Muscle of back (tissue), 13 donors: ENCODE data around the gene RARA. TPM values are rescaled to one million over a fixed set of nuclear protein-coding genes. Genes with fewer than 3 reads are reported as not detected.
A peak's percentile ranks its signal among the peaks of the same experiment; 100 is the strongest.

Source experiments
- DNase-seq, 3 donors: peaks; one replicate each; pipeline versions ENCODE4 v3.0.0 to v3.0.0-alpha.2; 2013
- long read RNA-seq, 9 donors: transcript quantifications; one replicate each; lab custom pipeline, GENCODE V29; 2026
- polyA plus RNA-seq, 10 donors: library from polyadenylated mRNA; unstranded; fragments of 120-200 nt; gene quantifications; one replicate each; pipeline ENCODE4 v1.2.1, GENCODE V29; 2013; ENCODE audit not compliant: insufficient read length in 10 of 10

RARA gene
- polyA plus RNA-seq, result 10 to 100 TPM; 46.0 to 64.5 (median 54.1) TPM
- long read RNA-seq, donor 1, transcript RARA-202 (8 exons, 2,285 nt), result major isoform, 6 of 32 reads
- long read RNA-seq, donor 1, transcript RARA-204 (9 exons, 2,024 nt), result minor isoform, 5 of 32 reads
- long read RNA-seq, donor 1, partial matches to known transcripts, result 21 of 32 reads
- long read RNA-seq, donor 1, other reads (novel, unspliced or antisense), result 0 of 32 reads
- long read RNA-seq, donor 2, partial matches to known transcripts, result 19 of 25 reads
- long read RNA-seq, donor 2, other reads (novel, unspliced or antisense), result 0 of 25 reads
- long read RNA-seq, donor 3, result 0 reads
- long read RNA-seq, donor 4, transcript RARA-202 (8 exons, 2,285 nt), result major isoform, 5 of 30 reads
- long read RNA-seq, donor 4, partial matches to known transcripts, result 22 of 30 reads
- long read RNA-seq, donor 4, other reads (novel, unspliced or antisense), result 0 of 30 reads
- long read RNA-seq, donor 5, transcript RARA-202 (8 exons, 2,285 nt), result major isoform, 5 of 30 reads
- long read RNA-seq, donor 5, partial matches to known transcripts, result 22 of 30 reads
- long read RNA-seq, donor 5, other reads (novel, unspliced or antisense), result 0 of 30 reads
- long read RNA-seq, donor 6, transcript RARA-204 (9 exons, 2,024 nt), result major isoform, 7 of 28 reads
- long read RNA-seq, donor 6, partial matches to known transcripts, result 17 of 28 reads
- long read RNA-seq, donor 6, other reads (novel, unspliced or antisense), result 0 of 28 reads
- long read RNA-seq, donor 7, partial matches to known transcripts, result 0 of 7 reads
- long read RNA-seq, donor 7, other reads (novel, unspliced or antisense), result 0 of 7 reads
- long read RNA-seq, donor 8, transcript RARA-202 (8 exons, 2,285 nt), result major isoform, 6 of 14 reads
- long read RNA-seq, donor 8, partial matches to known transcripts, result 6 of 14 reads
- long read RNA-seq, donor 8, other reads (novel, unspliced or antisense), result 0 of 14 reads
- long read RNA-seq, donor 9, result 0 reads

DNA sequence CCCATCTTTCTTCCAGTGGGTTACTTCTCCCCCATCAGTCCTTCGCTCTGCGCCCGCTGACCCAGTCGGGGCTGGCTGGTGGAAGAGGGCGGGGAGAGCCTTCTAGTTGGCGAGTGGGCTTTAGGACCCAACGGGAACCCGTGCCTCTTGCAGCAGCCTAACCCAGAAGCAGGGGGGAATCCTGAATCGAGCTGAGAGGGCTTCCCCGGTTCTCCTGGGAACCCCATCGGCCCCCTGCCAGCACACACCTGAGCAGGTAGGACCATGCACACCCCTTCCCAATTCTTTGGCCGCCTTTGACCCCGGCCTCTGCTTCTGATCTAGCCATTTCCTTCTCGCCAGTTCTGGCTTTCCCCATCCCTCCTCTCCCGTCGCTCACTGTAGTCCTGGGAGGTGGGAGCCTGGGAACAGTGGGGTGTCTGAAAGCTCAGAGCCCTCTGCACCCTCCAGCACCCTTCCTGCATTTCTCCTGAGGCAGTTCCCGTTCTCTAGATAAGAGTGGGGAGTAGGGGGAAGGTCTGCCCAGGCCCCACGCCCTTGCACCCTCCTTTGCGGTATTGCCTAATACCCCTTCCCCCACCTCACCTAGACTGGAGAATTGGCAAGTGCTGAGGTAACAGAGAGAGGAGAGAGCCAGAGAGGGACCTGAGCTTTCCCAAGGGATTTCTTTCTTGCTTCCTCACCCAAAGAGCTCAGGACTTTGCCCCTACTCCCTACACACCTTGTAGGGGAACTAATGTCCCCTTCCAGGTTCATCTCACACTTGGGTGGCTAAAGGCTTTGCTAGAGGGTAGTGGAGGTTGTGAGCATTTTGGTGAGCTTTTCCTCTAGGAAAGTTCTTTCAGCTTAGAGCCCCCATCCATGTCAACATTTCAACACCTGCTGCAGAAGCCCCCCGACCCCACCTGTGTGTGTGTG is at the start of gene RARA:
Gene RARA (plus strand): TSS at position 150 of the 918 bp plus-strand sequence. CDS start 22,039 bp downstream, outside the sequence.
- peak in 1 of 3 donors; percentile 88 for DNase-seq

DNA sequence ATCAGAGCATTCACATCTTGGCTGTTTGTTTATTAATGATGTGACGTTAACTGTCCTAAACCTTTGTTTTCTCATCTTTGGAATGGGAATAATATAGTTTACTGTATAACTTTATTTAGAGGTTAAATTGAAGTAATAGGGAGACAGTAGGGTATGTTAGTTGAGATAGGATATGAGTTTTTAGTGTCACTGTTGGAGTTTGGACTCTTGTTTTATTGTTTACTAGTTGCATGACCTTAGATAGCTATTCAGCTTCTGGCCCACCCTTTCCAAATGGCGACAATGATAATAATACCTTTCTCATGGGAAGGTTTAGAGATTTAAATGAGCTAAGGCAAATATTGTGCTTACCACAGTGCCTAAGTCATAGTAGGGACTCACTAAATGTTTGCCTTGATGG is 49.5 kb upstream of the RARA start:
- DNase-seq, result no peak

DNA sequence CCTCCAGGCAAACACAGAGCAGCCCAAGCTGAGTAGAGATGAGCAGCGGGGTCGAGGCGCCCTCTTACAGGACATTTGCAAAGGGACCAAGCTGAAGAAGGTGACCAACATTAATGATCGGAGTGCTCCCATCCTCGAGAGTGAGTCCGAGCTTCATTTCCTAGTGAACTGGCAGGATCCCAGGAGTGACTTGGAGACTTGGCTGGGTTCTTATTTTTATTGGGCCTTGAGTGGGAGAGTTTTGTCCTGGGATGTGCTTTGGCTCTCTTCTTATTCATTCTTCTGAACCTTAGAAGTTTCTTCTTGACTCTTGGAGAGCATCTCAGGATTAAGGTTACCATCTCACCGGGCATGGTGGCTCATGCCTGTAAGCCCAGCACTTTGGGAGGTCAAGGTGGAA is 48.5 kb upstream of the RARA start:
- no peak for DNase-seq

DNA sequence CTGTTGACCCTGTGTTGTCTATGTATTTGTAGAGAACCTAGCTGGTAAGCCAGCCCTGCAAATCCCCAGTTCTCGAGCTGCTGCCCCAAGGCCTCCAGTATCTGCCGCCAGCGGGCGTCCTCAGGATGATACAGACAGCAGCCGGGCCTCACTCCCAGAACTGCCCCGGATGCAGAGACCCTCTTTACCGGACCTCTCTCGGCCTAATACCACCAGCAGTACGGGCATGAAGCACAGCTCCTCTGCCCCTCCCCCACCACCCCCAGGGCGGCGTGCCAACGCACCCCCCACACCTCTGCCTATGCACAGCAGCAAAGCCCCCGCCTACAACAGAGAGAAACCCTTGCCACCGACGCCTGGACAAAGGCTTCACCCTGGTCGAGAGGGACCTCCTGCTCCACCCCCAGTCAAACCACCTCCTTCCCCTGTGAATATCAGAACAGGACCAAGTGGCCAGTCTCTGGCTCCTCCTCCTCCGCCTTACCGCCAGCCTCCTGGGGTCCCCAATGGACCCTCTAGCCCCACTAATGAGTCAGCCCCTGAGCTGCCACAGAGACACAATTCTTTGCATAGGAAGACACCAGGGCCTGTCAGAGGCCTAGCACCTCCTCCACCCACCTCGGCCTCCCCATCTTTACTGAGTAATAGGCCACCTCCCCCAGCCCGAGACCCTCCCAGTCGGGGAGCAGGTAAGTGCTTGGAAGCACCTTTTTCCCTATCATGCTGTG is 44.4 kb upstream of the RARA start:
- DNase-seq, result no peak

DNA sequence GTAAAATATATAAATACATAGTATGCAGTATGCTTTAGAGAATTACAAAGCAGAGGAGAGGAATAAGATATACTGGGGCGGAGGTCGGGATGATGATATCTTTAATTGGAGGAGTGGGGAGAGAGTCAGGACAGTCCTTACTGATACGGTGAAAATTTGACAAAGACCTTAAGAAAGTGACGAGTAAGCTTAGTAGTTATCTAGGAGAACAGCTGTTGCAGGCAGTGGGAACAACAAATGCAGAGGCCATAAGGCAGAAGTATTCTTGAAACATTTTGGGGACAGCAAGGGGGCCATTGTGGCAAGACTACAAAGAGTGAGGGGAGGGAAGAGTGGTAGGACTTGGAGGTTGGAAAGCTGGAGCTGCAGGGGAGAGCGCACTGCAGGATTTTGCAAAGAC is 43.6 kb upstream of the RARA start:
- no peak for DNase-seq

DNA sequence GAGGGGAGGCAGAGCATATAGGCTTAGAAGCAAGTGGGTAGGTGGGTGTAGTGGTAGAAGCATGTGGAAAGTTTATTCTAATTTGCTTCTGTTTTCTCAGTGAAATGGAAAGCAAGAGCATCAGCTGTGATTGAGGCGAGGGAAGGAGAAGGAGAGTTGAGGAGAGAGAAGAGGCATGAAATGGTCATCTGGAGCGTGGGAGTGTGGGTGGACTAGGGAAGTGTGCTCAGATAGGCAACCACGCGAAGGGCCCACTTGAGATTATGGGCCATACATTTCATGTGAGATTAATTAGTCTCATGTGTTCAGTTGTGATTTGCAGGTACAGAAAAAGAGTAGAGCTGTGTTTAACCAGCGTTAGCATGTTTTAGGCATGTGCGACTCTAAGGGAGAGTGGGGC is 42.1 kb upstream of the RARA start:
- no peak for DNase-seq

DNA sequence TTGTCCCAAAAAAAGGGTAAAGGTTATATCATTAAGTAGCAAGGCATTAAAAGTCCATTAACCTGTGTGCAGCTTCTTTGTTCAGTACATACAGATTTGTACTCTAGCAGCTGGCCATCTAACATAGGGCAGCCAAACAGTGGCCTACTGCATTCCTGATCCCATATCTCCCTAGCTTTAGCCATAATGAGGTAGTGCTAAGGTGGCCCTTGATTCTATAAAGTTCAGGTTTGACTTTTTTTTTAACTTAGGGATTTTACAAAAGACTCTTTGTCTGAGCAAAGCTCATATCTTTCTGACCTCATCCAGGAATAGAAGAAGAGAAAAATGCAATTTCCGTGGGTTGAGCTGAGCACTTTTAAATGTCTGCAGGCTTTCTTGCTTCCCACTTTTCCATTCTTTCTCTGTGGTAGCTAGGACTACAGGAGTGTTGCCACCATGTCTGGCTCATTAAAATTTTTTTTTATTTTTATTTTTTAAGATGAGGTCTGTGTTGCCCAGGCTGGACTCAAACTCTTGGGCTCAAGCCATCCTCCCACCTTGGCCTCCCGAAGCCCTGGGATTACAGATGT is 40.8 kb upstream of the RARA start:
- DNase-seq, result no peak

DNA sequence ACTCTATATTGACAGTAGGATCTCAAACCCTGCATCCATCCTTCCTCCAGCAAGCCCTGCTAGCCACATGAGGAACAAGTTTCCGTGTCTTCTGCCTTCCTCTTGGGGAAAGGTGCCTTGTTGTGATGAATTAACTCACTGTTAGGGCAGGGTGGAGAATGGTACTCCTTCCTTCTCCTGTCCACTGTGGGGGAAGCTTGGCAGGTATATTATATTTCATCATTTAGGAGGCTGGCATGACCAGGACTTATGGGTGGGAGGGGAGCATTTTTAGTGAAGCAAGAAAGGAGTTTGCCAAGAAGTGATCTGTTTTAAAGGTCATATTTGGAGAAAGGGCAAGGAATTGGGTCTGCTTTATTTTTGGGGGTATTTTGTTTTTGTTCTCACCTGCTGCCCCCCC is 30.6 kb upstream of the RARA start:
- no peak for DNase-seq

DNA sequence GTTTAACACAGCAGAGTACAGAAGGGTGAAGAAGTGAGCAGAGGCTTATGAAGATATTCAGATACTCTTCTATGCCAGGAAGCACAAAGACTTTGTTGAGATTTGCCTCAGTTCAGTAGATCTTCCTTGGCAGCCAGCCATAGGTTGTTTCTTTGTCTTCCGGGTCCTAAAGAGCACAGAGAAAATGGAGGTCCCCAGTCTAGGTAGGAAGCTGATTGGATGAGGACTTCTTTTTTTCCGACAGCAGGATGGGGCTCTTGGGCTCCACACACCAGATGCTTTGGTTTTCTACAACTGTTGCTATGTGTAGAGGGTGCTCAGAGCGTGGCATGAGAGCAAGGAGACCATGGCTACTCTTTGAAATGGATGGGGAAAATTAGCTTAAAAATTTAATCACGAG is 29.6 kb upstream of the RARA start:
- DNase-seq, result no peak

DNA sequence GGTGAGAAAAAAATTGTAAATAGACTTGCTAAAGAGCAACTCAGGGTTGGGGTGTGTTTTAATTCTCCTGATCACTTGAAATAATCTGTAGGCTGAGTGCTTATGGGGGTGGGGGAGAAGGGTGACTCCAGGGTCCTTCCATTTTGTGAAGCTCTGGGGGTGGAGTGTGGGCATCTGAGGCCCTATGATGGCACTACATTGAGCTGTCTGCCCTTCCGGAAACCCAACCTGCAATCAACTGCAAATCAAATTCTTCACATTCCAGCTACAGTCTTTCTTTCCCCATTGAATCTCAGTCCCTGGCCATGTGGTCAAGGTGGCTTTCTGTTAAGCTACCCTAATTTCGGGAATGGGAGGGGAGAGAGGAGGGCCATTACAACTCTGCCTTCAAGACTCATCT is 27.3 kb upstream of the RARA start:
- no peak for DNase-seq

DNA sequence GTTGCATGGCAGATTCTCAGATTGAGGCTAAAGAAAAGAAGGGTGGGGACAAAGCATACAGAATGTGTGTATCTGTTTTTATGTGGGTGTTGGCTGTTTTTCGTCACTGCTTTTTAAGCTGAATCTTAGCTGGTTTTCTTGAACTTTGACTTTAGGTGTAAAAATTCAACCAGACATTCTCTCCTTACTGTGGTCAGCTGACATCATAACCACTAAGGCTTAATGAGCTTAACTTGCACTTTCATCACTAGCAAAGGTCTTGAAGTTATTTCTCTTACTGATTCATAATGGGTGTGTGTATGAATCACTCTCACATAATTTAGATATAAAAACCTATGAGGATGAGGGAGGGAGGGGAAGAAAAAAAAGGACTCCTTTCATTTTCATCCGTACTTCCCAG is 25.3 kb upstream of the RARA start:
- peak in 1 of 3 donors; percentile 80 for DNase-seq

DNA sequence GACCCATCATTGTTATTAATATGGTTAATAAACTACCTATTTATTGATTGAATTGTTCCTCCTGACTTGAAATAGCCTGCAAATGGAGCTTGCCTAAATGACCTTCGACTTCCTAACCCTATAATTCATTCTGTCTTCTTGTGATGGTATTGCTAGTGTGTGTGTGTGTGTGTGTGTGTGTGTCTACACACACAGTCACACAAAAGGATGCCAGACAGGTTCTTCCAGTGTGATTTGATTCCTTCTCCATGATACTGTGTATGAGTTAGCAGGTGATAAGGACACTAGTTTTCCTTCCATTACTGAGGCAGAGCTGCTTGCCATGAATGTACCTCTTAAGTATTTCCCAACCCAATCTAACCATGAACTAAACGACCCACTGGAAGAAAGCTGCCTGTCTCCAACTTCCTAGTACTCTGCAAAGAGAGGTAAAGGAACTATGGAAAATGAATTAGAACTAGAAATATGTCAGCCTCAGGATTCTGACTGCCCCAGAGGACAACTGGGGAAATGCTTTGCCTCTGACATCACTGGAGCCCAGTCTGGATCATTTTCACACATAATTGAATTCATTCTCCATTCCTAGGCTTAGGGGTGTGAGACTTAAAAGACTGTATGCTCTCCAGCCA is 24.8 kb upstream of the RARA start:
- DNase-seq, result peak; percentile 63 to 82 (median 71)

DNA sequence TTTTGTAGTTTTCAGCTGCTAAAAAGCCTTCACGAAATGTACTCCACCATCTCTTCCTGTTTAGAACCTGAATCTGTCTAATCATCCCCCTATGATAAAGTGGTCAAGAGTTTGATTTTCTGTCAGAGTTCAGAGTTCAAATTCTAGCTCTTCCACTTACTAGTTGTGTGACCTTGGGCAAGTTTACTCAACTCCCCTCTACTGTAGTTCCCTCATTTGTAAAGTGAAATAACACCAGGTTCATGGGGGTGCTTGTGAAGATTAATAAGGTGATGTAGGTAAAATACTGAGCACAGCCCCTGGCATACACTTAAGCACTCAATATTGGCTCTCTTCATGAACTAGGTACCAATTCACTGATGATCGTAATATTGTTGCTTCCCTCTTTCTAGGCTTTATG is 22.5 kb upstream of the RARA start:
- no peak for DNase-seq

DNA sequence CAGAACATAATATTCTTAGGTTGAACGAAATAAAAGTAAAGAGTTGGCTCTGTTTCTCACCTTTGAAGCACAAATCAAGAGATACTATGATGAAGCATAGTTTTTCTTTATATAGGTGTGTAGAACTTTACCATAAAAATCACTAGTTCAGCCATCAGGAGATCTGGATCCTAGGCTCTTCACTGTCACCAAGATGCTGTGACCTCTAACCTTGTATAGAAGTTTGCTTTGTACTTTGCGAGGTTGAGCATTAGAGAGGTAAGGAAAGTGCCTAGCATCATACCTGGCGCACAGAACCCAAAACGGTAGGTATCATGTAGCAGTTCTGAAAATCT is 21.9 kb upstream of the RARA start:
- DNase-seq, result no peak

DNA sequence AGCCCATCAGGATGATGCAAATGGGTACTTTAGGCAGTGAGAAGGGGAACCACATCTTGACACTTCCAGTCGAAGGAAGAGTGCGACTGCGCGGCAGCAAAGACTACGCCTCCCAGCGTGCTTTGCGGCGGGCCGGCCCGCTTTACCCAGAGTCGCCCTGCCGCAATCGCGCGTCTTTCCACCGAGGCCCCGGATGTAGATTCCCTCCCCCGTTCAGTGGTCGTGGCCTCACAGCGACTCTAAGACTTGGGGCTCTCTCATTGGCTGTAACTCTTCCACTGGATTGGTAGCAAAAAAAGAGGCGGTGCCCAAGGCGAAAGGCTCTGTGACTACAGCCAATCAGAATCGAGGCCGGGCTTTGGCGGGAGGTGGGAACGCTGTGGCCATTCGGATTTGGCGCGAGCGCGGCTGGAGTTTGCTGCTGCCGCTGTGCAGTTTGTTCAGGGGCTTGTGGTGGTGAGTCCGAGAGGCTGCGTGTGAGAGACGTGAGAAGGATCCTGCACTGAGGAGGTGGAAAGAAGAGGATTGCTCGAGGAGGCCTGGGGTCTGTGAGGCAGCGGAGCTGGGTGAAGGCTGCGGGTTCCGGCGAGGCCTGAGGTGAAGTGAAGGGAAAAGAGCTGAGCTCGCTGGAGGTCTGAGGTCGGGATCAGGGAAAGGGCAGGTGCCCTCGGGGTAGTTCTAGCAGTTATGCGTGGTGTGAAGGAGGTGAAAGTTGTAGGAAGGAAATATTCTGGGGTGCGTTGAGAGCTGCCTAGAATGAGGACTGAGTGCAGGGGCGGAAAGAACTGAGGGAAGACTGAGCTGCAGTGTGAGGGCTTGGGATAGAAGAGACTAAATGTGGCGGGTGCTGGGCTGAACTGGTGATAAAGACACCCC is 21.2 kb upstream of the RARA start, which contains the start of gene CDC6:
Gene CDC6 (plus strand): TSS at position 386 of the 876 bp plus-strand sequence. CDS start 1,542 bp downstream, outside the sequence.
- peak; percentile 99 to 100 (median 100) for DNase-seq

DNA sequence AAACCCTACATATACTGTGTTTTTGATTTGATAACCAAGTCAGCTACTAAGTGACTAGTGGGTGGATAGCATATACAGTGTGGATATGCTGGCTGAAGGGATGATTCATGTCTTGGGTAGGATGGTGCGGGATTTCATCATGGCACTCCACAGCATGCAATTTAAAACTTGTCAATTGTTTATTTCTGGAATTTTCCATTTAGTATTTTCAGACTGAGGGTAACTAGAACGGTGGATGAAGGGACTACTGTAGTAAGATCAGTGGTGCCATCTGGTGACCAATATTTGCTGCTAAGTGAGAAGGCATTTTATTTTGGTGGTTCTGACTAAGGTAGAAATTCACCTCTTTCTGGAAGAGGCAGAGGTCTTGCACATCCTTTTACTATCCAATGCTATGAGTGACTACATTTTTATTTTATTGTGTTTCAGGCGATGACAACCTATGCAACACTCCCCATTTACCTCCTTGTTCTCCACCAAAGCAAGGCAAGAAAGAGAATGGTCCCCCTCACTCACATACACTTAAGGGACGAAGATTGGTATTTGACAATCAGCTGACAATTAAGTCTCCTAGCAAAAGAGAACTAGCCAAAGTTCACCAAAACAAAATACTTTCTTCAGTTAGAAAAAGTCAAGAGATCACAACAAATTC is 18.2 kb upstream of the RARA start:
- peak; percentile 65 to 82 (median 69) for DNase-seq

DNA sequence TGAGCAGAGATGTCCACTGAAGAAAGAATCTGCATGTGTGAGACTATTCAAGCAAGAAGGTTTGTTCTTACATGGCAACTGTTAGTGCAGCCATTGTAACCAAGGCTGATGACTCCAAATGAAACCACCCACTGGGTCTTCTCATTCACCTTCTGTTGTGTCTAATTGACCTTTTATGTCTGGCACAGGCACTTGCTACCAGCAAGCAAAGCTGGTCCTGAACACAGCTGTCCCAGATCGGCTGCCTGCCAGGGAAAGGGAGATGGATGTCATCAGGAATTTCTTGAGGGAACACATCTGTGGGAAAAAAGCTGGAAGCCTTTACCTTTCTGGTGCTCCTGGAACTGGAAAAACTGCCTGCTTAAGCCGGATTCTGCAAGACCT is 17.7 kb upstream of the RARA start:
- DNase-seq, result peak in 1 of 3 donors; percentile 73

DNA sequence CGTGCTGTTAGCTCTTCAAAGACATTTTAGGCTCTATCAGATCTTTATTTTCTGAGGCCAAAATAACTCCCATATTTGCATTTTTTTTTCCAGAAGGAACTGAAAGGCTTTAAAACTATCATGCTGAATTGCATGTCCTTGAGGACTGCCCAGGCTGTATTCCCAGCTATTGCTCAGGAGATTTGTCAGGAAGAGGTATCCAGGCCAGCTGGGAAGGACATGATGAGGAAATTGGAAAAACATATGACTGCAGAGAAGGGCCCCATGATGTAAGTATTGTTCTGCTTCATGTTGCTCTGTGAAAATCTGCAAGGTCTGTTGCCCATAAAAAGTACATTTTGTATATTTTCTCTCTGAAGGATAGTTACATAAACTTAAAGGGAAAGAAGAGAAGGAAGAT is 15.6 kb upstream of the RARA start:
- DNase-seq, result peak; percentile 66 to 95 (median 87)
